GM18520 (cell line): ENCODE measurements around the gene ARHGAP10.

Experiments
- ATAC-seq: cut with Tn5 transposase; IDR thresholded peaks from one replicate; pipeline ENCODE4 v1.9.1; 2021; ENCODE audit not compliant: unreplicated experiment

The ARHGAP10 gene

DNA sequence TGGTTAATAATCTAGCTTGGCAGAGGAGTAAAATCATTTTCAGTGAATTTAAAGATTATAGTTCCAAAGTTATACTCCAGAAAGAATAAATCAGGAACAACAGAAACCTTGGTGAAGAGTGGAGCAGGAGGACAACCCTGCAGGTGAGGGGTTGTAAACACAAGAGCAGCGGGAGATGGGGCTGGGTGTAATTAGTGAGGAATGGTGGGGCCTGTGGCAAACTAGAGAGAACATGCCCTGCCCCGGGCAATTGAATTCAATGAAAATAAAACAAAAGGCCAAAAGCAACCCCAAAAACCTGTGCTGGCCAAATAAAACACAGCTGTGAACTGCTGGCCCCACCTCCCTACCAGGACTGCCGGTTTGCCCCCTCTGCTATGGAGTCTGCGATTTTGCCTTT, 385.1 kb downstream of the ARHGAP10 start:
- no peak for ATAC-seq

DNA sequence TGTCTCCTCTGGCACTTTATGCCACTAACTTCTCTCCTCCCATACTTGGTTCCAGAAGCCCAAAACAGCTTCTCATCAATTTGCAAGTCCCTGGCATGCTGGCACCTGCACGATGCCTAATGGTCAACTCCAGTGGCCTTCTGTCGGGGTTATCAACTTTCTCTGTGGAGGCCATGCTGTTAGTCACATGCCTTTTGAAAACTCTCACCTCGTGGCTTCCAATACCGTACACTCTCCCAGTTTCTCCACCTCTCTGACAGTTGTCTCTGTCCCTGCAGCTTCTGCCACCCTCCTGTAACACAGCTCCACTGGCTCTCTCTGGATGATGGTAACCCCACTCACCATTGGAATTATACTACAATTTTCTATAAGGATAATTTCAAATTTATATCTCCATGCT, 386.3 kb downstream of the ARHGAP10 start:
- ATAC-seq = no peak

DNA sequence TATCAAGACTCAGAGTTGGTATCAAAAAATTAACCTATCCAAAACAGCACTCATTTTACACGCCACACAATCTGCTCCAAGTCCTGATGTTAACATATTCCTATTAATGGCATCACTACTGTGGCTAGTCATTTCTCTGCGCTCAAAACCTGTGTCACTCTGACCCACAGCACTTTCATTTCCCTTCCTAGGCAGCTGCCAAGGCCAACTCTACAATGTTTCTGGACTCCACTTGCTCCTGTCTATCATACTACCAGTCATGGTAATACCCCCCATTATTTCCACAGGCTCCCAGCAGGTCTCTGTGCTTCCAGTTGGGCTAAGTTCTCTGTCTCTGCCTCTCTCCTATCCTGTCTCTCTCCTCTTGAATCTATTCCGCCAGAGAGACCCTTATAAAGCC, 386.7 kb downstream of the ARHGAP10 start:
- ATAC-seq = no peak

DNA sequence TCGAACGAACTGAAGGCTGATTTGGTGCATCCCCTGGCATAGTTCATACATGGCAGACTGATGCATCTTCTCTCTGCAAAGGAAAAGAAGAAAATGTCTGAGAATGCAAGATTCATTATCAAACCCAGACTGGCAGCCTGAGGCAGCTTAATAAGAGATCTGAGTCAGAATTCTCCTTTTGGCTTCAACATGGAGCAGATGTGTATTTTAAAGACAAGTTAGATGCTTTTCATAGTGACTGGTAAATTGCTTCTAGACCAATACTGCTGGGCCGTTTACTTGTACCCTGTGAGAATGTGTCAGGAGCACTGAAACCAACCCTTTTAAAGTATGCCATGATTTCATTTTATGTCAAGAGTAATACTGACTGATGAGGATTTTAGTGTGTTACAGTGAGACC, 388.3 kb downstream of the ARHGAP10 start:
- ATAC-seq = no peak
